ENCODE measurements around the gene SH2D3A.

SH2D3A gene

GRCh38 chr19:6736917-6737283 is 30.3 kb downstream of the SH2D3A start:
- no peak for DNase-seq

- DNase-seq: peak; percentile 34 to 38
These were observed 30.9 kb downstream of the SH2D3A start for GRCh38 chr19:6736169-6736916.

GRCh38 chr19:6735181-6735911 is 31.9 kb downstream of the SH2D3A start:
- DNase-seq: no peak

- no peak for DNase-seq
These were observed 33.0 kb downstream of the SH2D3A start for GRCh38 chr19:6734096-6734696.

- no peak for DNase-seq
These were observed 33.7 kb downstream of the SH2D3A start for GRCh38 chr19:6733338-6734095.

GRCh38 chr19:6732803-6733337 is 34.4 kb downstream of the SH2D3A start:
- DNase-seq: no peak

- no peak for DNase-seq
These were observed 35.4 kb downstream of the SH2D3A start for GRCh38 chr19:6731822-6732221.

GRCh38 chr19:6730941-6731670 is 36.1 kb downstream of the SH2D3A start:
- DNase-seq: no peak

GRCh38 chr19:6730153-6730804 is 37.0 kb downstream of the SH2D3A start:
- no peak for DNase-seq

GRCh38 chr19:6729573-6730152 is 37.6 kb downstream of the SH2D3A start:
- DNase-seq: no peak

- no peak for DNase-seq
These were observed 38.9 kb downstream of the SH2D3A start for GRCh38 chr19:6728346-6728745.

GRCh38 chr19:6725513-6726231 is 41.6 kb downstream of the SH2D3A start:
- no peak for DNase-seq

- no peak for DNase-seq
These were observed 42.4 kb downstream of the SH2D3A start for GRCh38 chr19:6724631-6725492.

- DNase-seq: no peak
These were observed 43.5 kb downstream of the SH2D3A start for GRCh38 chr19:6723738-6724137.

- no peak for DNase-seq
These were observed 44.1 kb downstream of the SH2D3A start for GRCh38 chr19:6723108-6723618.

- no peak for DNase-seq
These were observed 45.5 kb downstream of the SH2D3A start for GRCh38 chr19:6721773-6722172.

- DNase-seq: no peak
These were observed 46.1 kb downstream of the SH2D3A start for GRCh38 chr19:6721138-6721474.

- no peak for DNase-seq
These were observed 46.7 kb downstream of the SH2D3A start, which contains the start of gene C3 for GRCh38 chr19:6720369-6721137. TSS of gene C3 (minus strand) at chr19:6720650. CDS start at chr19:6720589, 61 bp downstream.

GRCh38 chr19:6719992-6720368 is 47.3 kb downstream of the SH2D3A start:
- DNase-seq: no peak
